GM21367 (cell line): ENCODE results near the gene ZRANB3.
"Not testable (repeated sequence)": the region's sequence is repeated elsewhere in the genome, so short reads cannot be mapped to it uniquely, and the experiment has no call there.

Experiments
- ATAC-seq: cut with Tn5 transposase; IDR thresholded peaks from one replicate; pipeline ENCODE4 v1.9.1; 2021; ENCODE audit not compliant: unreplicated experiment

Gene ZRANB3

GRCh38 chr2:135490376-135490775, 40.6 kb downstream of the ZRANB3 start:
- no peak for ATAC-seq

GRCh38 chr2:135485441-135485840, 45.6 kb downstream of the ZRANB3 start:
- no peak for ATAC-seq

- ATAC-seq = no peak
Measured at GRCh38 chr2:135475128-135475527, 55.9 kb downstream of the ZRANB3 start.

GRCh38 chr2:135473567-135473966, 57.5 kb downstream of the ZRANB3 start:
- no peak for ATAC-seq

- ATAC-seq = no peak
Measured at GRCh38 chr2:135471106-135471505, 59.9 kb downstream of the ZRANB3 start.

- ATAC-seq = no peak
Measured at GRCh38 chr2:135457279-135457678, 73.7 kb downstream of the ZRANB3 start.

- no peak for ATAC-seq
Measured at GRCh38 chr2:135456835-135457234, 74.2 kb downstream of the ZRANB3 start.

GRCh38 chr2:135456431-135456830, 74.6 kb downstream of the ZRANB3 start:
- no peak for ATAC-seq

- no peak for ATAC-seq
Measured at GRCh38 chr2:135454608-135455007, 76.4 kb downstream of the ZRANB3 start.

- not testable (repeated sequence) for ATAC-seq
Measured at GRCh38 chr2:135453027-135453426, 78.0 kb downstream of the ZRANB3 start.

- ATAC-seq = no peak
Measured at GRCh38 chr2:135451966-135452365, 79.1 kb downstream of the ZRANB3 start.

- not testable (repeated sequence) for ATAC-seq
Measured at GRCh38 chr2:135443013-135443412, 88.0 kb downstream of the ZRANB3 start.

GRCh38 chr2:135435155-135435554, 95.9 kb downstream of the ZRANB3 start:
- ATAC-seq = not testable (repeated sequence)

- no peak for ATAC-seq
Measured at GRCh38 chr2:135424849-135425248, 106.2 kb downstream of the ZRANB3 start.

- ATAC-seq = no peak
Measured at GRCh38 chr2:135422898-135423297, 108.1 kb downstream of the ZRANB3 start.

- ATAC-seq = no peak
Measured at GRCh38 chr2:135411646-135412045, 119.4 kb downstream of the ZRANB3 start.

GRCh38 chr2:135409436-135409835, 121.6 kb downstream of the ZRANB3 start:
- no peak for ATAC-seq

- not testable (repeated sequence) for ATAC-seq
Measured at GRCh38 chr2:135396259-135396658, 134.8 kb downstream of the ZRANB3 start.

GRCh38 chr2:135386993-135387392, 144.0 kb downstream of the ZRANB3 start:
- ATAC-seq = no peak

- no peak for ATAC-seq
Measured at GRCh38 chr2:135378591-135378990, 152.4 kb downstream of the ZRANB3 start.

- ATAC-seq = no peak
Measured at GRCh38 chr2:135373702-135374101, 157.3 kb downstream of the ZRANB3 start.

GRCh38 chr2:135349941-135350340, 181.1 kb downstream of the ZRANB3 start:
- no peak for ATAC-seq

- ATAC-seq = not testable (repeated sequence)
Measured at GRCh38 chr2:135348096-135348704, 182.8 kb downstream of the ZRANB3 start.
